GM19452 (cell line): Measurements from ENCODE around the gene COLGALT1.

ENCODE experiments used
- ATAC-seq: cut with Tn5 transposase; IDR thresholded peaks from one replicate; pipeline ENCODE4 v1.9.1; 2021; ENCODE audit not compliant: unreplicated experiment

COLGALT1 gene

GRCh38 chr19:17617807-17618192 is 62.4 kb downstream of the COLGALT1 start:
- no peak for ATAC-seq

GRCh38 chr19:17618281-17618903 is 62.9 kb downstream of the COLGALT1 start:
- ATAC-seq: no peak

- no peak for ATAC-seq
Measured at GRCh38 chr19:17618936-17619335, 63.5 kb downstream of the COLGALT1 start.

- ATAC-seq: no peak
Measured at GRCh38 chr19:17620696-17621095, 65.2 kb downstream of the COLGALT1 start.

- ATAC-seq: no peak
Measured at GRCh38 chr19:17623224-17623935, 67.9 kb downstream of the COLGALT1 start.

- no peak for ATAC-seq
Measured at GRCh38 chr19:17624314-17624991, 69.0 kb downstream of the COLGALT1 start.

GRCh38 chr19:17625043-17625442 is 69.6 kb downstream of the COLGALT1 start:
- ATAC-seq: no peak

GRCh38 chr19:17625980-17626379 is 70.5 kb downstream of the COLGALT1 start:
- no peak for ATAC-seq

- ATAC-seq: no peak
Measured at GRCh38 chr19:17626456-17627015, 71.1 kb downstream of the COLGALT1 start.

GRCh38 chr19:17627161-17627560 is 71.7 kb downstream of the COLGALT1 start:
- no peak for ATAC-seq

GRCh38 chr19:17627921-17628320 is 72.5 kb downstream of the COLGALT1 start:
- no peak for ATAC-seq

GRCh38 chr19:17629760-17630159 is 74.3 kb downstream of the COLGALT1 start:
- ATAC-seq: no peak

- no peak for ATAC-seq
Measured at GRCh38 chr19:17632577-17632976, 77.1 kb downstream of the COLGALT1 start.
